Upper lobe of left lung (tissue), 6 donors: ENCODE measurements around the gene ZBTB24. TPM values are rescaled to one million over a fixed set of nuclear protein-coding genes. Genes with fewer than 3 reads are reported as not detected.

ENCODE experiments used
- ATAC-seq, 2 donors: fragments of 200-7000 bp; cut with Tn5 transposase; one replicate each; pipeline ENCODE4 v1.9.1; 2022; ENCODE audit warnings: mild to moderate bottlenecking in 2 of 2, moderate library complexity in 2 of 2; ENCODE audit not compliant: low FRiP score in 2 of 2
- DNase-seq, 2 donors: peaks; one replicate each; pipeline ENCODE4 v3.0.0-alpha.2; 2019 to 2020
- H3K27ac ChIP-seq, 4 donors: fragments of 200-600 bp; sonication (generic); one replicate each; pipeline ENCODE4 v1.5.1; 2016 to 2019
- H3K27me3 ChIP-seq, 4 donors: fragments of 200-600 bp; sonication (generic); one replicate each; pipeline ENCODE4 v1.5.1; 2017 to 2019
- H3K36me3 ChIP-seq, 4 donors: fragments of 200-600 bp; sonication (generic); one replicate each; pipeline ENCODE4 v1.5.1; 2016 to 2019
- H3K4me1 ChIP-seq, 4 donors: fragments of 200-600 bp; sonication (generic); one replicate each; pipeline ENCODE4 v1.5.1; 2018 to 2019
- H3K4me3 ChIP-seq, 4 donors: fragments of 200-600 bp; sonication (generic); one replicate each; pipeline ENCODE4 v1.5.1; 2017 to 2019; ENCODE audit warnings: mild to moderate bottlenecking in 2 of 4, moderate library complexity in 1 of 4
- H3K9me3 ChIP-seq, 4 donors: fragments of 200-600 bp; sonication (generic); one replicate each; pipeline ENCODE4 v1.5.1; 2018 to 2019
- EP300 ChIP-seq, 4 donors: sonication (generic); formaldehyde crosslinking; IDR thresholded peaks; one replicate each; pipeline ENCODE4 v1.5.1; 2017; ENCODE audit warnings: antibody characterized with exemption in 4 of 4, control low read depth in 2 of 4
- POLR2A ChIP-seq, 4 donors: fragments of 450-650 bp; IDR thresholded peaks; one replicate each; pipeline ENCODE4 v1.5.1; 2016 to 2017; ENCODE audit warnings: antibody characterized with exemption in 4 of 4, mild to moderate bottlenecking in 2 of 4
- POLR2AphosphoS5 ChIP-seq, 2 donors: sonication (generic); formaldehyde crosslinking; IDR thresholded peaks; one replicate each; pipeline ENCODE4 v1.5.1; 2017; ENCODE audit warnings: antibody characterized with exemption in 2 of 2
- WGBS, 2 donors: methylation state at CpG; one replicate each; pipeline ENCODE4 v1.1.5; 2017 to 2018; 5-methylcytosine and 5-hydroxymethylcytosine counted together
- total RNA-seq, 6 donors: library from RNA; depleted of rRNA in 4 of 6; stranded (reverse); fragments of >200 nt in 4 of 6; gene quantifications; one replicate each; pipeline versions ENCODE4 v1.1.0 to v1.2.1, GENCODE V29; 2016 to 2021
- TF ChIP-seq, protein P1 (sequence below), 6 experiments: fragments of 450-650 bp in 4 of 6; fragments of 200-600 bp in 2 of 6; sonication (generic) in 2 of 6; IDR thresholded peaks; one replicate each; pipeline ENCODE4 v1.5.1; 2016 to 2019; ENCODE audit warnings: antibody characterized with exemption in 6 of 6
- donor health status: DM: no; HTN: no; CAD: no; lungs with moderate emphysema.
- donor health status: DM: no; HTN: yes; CAD: no; lungs with severe emphysema.

The ZBTB24 gene
- total RNA-seq, 6 donors from 2014 or later, result 5.1 to 14.9 (median 9.7) TPM

DNA sequence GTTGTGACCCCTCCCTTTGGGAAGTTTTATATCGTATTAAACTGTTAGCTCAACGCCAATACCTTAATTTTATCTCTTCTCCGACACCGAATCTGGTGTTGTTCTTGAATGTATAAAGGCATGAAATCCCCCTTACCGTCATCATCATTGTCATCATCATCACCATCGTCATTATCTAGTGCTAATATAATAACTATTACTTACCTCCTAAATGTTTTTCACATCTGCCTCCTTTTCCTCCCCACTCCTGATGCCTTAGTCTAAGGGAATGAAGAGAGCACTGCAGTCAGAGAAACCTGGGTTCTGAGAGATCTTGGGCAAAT is 677 bp upstream of the ZBTB24 start:
- peaks cover 0 to 15% (median 0%) of the 10 kb centered on the region in 4 donors for H3K36me3 ChIP-seq
- ATAC-seq (no peak), DNase-seq (no peak)
- WGBS, 2 donors, result 0 to 3% methylated on average over 6 of the region's 6 CpGs
- peaks cover 35 to 52% (median 35%) of the 10 kb centered on the region in 4 donors for H3K4me1 ChIP-seq
- H3K9me3 ChIP-seq, result no peaks in the 10 kb centered on the region
- H3K27me3 ChIP-seq, result no peaks in the 10 kb centered on the region
- peak overlapping the region; percentile 24 to 100 (median 93) for H3K4me3 ChIP-seq
- H3K27ac ChIP-seq, result peak overlapping the region; percentile 49 to 94 (median 76)
- no peak for TF ChIP-seq EP300 (IDR thresholded peaks at IDR 0.05)
- TF ChIP-seq POLR2AphosphoS5 (IDR thresholded peaks at IDR 0.05), result no peak
- no peak for TF ChIP-seq POLR2A (IDR thresholded peaks at IDR 0.05)
- TF ChIP-seq, protein P1, sequence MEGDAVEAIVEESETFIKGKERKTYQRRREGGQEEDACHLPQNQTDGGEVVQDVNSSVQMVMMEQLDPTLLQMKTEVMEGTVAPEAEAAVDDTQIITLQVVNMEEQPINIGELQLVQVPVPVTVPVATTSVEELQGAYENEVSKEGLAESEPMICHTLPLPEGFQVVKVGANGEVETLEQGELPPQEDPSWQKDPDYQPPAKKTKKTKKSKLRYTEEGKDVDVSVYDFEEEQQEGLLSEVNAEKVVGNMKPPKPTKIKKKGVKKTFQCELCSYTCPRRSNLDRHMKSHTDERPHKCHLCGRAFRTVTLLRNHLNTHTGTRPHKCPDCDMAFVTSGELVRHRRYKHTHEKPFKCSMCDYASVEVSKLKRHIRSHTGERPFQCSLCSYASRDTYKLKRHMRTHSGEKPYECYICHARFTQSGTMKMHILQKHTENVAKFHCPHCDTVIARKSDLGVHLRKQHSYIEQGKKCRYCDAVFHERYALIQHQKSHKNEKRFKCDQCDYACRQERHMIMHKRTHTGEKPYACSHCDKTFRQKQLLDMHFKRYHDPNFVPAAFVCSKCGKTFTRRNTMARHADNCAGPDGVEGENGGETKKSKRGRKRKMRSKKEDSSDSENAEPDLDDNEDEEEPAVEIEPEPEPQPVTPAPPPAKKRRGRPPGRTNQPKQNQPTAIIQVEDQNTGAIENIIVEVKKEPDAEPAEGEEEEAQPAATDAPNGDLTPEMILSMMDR (IDR thresholded peaks at IDR 0.05), result no peak

DNA sequence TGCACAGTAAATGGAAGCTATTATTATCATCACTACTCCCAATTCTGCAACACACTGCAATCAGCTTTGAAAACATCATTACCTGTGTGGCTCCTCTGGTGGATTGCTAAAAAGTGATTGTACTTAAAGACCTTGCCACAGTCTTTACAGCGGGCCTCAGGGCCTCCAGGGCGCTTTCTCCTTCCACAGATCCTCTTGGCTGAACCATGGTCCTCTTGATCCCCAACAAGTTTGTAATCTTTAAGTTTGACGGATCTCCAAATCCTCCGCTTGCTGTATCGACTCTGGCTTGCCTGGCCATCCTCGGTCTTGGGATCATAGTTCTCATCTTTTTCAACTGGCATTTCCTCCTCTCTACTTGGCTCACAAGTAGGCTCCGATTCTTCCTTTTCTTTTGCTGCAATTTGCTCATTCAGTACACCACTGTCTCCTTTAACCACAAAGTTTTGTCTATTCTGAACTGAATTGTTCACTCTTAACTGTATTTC is 2.0 kb downstream of the ZBTB24 start:
- H3K4me1 ChIP-seq, result peaks cover 45 to 74% (median 49%) of the 10 kb centered on the region in 4 donors
- DNase-seq (no peak), ATAC-seq (no peak)
- peaks cover 0 to 29% (median 7%) of the 10 kb centered on the region in 4 donors for H3K36me3 ChIP-seq
- H3K27ac ChIP-seq, result no peak overlapping the region
- WGBS, 2 donors, result 91 to 93% methylated on average over 7 of the region's 7 CpGs
- no peaks in the 10 kb centered on the region for H3K9me3 ChIP-seq
- no peaks in the 10 kb centered on the region for H3K27me3 ChIP-seq
- peak overlapping the region in 1 of 4 donors; percentile 20 for H3K4me3 ChIP-seq
- TF ChIP-seq, protein P1 (IDR thresholded peaks at IDR 0.05), result no peak
- no peak for TF ChIP-seq EP300 (IDR thresholded peaks at IDR 0.05)
- TF ChIP-seq POLR2A (IDR thresholded peaks at IDR 0.05), result no peak
- no peak for TF ChIP-seq POLR2AphosphoS5 (IDR thresholded peaks at IDR 0.05)

DNA sequence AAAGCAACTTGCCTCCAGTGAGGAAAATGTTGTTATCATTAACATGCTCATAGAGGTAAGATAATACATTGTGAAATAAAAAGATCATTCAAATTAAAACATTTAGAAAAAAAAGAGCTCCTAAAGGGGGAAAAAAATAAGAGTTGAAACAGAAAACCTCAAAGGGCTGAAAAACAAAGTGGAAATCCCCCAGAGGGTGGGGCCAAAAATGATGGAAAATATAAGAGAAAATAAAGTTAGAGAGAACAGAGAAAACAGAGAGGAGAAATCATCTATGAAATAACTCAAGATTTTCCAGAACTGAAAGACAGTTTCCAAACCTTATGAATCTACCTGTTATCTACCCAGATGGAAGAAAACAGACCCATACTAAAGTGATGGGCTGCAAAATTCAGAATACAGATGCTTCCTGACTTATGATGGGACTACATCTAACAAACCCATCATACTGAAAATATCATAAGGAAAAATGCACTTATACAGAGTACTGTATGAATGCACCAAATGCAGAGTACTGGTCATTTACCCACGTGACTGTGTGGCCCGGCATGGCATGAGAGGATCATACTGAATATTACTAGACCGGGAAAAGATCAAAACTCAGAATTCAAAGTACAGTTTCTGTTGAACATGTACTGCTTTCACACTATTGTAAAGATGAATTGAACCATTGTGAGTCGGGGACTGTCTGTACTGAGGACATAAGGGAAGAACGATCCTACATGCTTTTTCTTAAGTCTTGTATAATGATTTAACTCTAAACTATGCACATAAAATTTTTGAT is 4.0 kb downstream of the ZBTB24 start:
- DNase-seq (no peak), ATAC-seq (no peak)
- Histone ChIP-seq H3K27ac (peak overlapping the region in 1 of 4 donors; percentile 11), H3K4me1 (peaks cover 45 to 68% (median 49%) of the 10 kb centered on the region in 4 donors), H3K27me3 (no peaks in the 10 kb centered on the region), H3K4me3 (peak overlapping the region in 1 of 4 donors; percentile 20), H3K36me3 (peaks cover 3 to 49% (median 25%) of the 10 kb centered on the region in 4 donors), H3K9me3 (no peaks in the 10 kb centered on the region)
- 78 to 86% methylated on average over 5 of the region's 5 CpGs for WGBS, 2 donors
- TF ChIP-seq EP300 (IDR thresholded peaks at IDR 0.05), result no peak
- no peak for TF ChIP-seq POLR2A (IDR thresholded peaks at IDR 0.05)
- no peak for TF ChIP-seq POLR2AphosphoS5 (IDR thresholded peaks at IDR 0.05)
- TF ChIP-seq, protein P1 (IDR thresholded peaks at IDR 0.05), result no peak

DNA sequence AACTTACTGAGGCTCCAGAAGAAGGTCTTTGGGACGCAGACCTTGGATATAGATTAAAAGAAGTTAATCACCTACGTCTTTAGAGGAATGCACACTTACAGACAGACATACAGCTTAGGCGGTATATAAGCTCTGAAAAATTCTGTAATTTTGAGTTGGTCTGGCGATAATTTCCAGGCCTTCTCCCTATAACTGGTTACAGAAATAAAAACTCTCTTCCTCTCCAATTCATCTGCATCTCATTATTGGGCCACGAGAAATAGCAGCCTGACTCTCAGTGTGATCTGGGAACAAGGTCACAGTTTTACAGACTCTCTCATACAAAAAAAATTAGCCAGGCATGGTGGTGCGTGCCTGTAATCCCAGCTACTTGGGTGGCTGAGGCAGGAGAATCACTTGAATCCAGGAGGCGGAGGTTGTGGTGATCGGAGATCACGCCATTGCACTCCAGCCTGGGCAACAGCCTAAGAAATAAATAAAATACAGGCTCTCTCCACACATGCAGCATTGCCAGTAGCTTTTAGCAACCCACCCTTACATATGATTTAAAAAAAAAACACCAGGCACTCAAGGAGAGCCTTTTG is 4.7 kb downstream of the ZBTB24 start:
- WGBS, 2 donors, result 86 to 95% methylated on average over 9 of the region's 9 CpGs
- H3K4me3 ChIP-seq, result no peak overlapping the region
- H3K36me3 ChIP-seq, result peaks cover 6 to 56% (median 31%) of the 10 kb centered on the region in 4 donors
- no peak for ATAC-seq
- DNase-seq, result no peak
- H3K4me1 ChIP-seq, result peaks cover 45 to 63% (median 49%) of the 10 kb centered on the region in 4 donors
- TF ChIP-seq POLR2A (IDR thresholded peaks at IDR 0.05) (no peak), POLR2AphosphoS5 (IDR thresholded peaks at IDR 0.05) (no peak), EP300 (IDR thresholded peaks at IDR 0.05) (no peak)
- TF ChIP-seq, protein P1 (IDR thresholded peaks at IDR 0.05), result no peak
- no peaks in the 10 kb centered on the region for H3K9me3 ChIP-seq
- no peak overlapping the region for H3K27ac ChIP-seq
- H3K27me3 ChIP-seq, result no peaks in the 10 kb centered on the region
